Neural progenitor cell (in vitro differentiated cells): ENCODE data around the gene TNFSF10. TPM values are rescaled to one million over a fixed set of nuclear protein-coding genes. Genes with fewer than 3 reads are reported as not detected.
A peak's percentile ranks its signal among the peaks of the same experiment; 100 is the strongest.
"Not testable (repeated sequence)": the region's sequence is repeated elsewhere in the genome, so short reads cannot be mapped to it uniquely, and the experiment has no call there.

Experiments
- DNase-seq: peaks from one replicate; pipeline ENCODE4 v3.0.0-alpha.2; 2016; ENCODE audit warnings: low spot score
- H2AFZ ChIP-seq: fragments of 200-600 bp; sonication (generic); replicated peaks from 2 replicates; pipeline ENCODE4 v1.6.1; 2016; ENCODE audit warnings: antibody characterized with exemption
- H3F3A ChIP-seq: fragments of 200-600 bp; sonication (generic); 2 replicates; pipeline ENCODE4 v1.6.1; 2016; ENCODE audit warnings: antibody characterized with exemption, low read depth
- H3K27ac ChIP-seq: fragments of 200-600 bp; sonication (generic); 2 replicates; pipeline ENCODE4 v1.5.1; 2016; ENCODE audit warnings: mild to moderate bottlenecking
- H3K27me3 ChIP-seq: fragments of 200-600 bp; sonication (generic); 2 replicates; pipeline ENCODE4 v1.6.1; 2016; ENCODE audit warnings: mild to moderate bottlenecking, moderate library complexity
- H3K36me3 ChIP-seq: fragments of 200-600 bp; sonication (generic); 2 replicates; pipeline ENCODE4 v1.5.1; 2016
- H3K4me1 ChIP-seq: fragments of 200-600 bp; sonication (generic); 2 replicates; pipeline ENCODE4 v1.6.1; 2016; ENCODE audit warnings: mixed run types
- H3K4me2 ChIP-seq: fragments of 200-600 bp; sonication (generic); 2 replicates; pipeline ENCODE4 v1.6.1; 2016
- H3K4me3 ChIP-seq: fragments of 200-600 bp; sonication (generic); 2 replicates; pipeline ENCODE4 v1.5.1; 2016
- H3K79me2 ChIP-seq: fragments of 200-600 bp; sonication (generic); 2 replicates; pipeline ENCODE4 v1.6.1; 2016; ENCODE audit warnings: low read depth
- H3K9ac ChIP-seq: fragments of 200-600 bp; sonication (generic); 2 replicates; pipeline ENCODE4 v1.6.1; 2016
- H3K9me3 ChIP-seq: fragments of 200-600 bp; sonication (generic); 2 replicates; pipeline ENCODE4 v1.5.1; 2016; ENCODE audit warnings: low read depth
- H4K20me1 ChIP-seq: fragments of 200-600 bp; sonication (generic); 2 replicates; pipeline ENCODE4 v1.6.1; 2016; ENCODE audit warnings: low read depth
- H3K27ac Mint-ChIP-seq: 3 replicates; pipeline ENCODE4 v1.8.0; 2021; ENCODE audit warnings: mixed read lengths
- H3K27me3 Mint-ChIP-seq: 2 replicates; pipeline ENCODE4 v1.8.0; 2022; ENCODE audit warnings: low read depth, mild to moderate bottlenecking, inconsistent platforms, moderate library complexity, mixed read lengths; ENCODE audit not compliant: insufficient read depth
- H3K36me3 Mint-ChIP-seq: 3 replicates; pipeline ENCODE4 v1.8.0; 2021; ENCODE audit warnings: mixed read lengths
- H3K4me1 Mint-ChIP-seq: 3 replicates; pipeline ENCODE4 v1.8.0; 2021; ENCODE audit warnings: mixed read lengths
- H3K4me3 Mint-ChIP-seq: 3 replicates; pipeline ENCODE4 v1.8.0; 2021; ENCODE audit warnings: mild to moderate bottlenecking, moderate library complexity, mixed read lengths
- H3K9me3 Mint-ChIP-seq: 3 replicates; pipeline ENCODE4 v1.8.0; 2020; ENCODE audit warnings: mixed read lengths
- CTCF ChIP-seq: fragments of 200-600 bp; sonication (generic); IDR thresholded peaks from 2 replicates; pipeline ENCODE4 v1.5.1; 2017; ENCODE audit warnings: antibody characterized with exemption, mild to moderate bottlenecking
- EZH2 ChIP-seq: fragments of 200-600 bp; sonication (generic); IDR thresholded peaks from 2 replicates; pipeline ENCODE4 v1.6.1; 2017; ENCODE audit warnings: antibody characterized with exemption, mild to moderate bottlenecking, moderate library complexity
- EZH2phosphoT487 ChIP-seq: fragments of 200-600 bp; sonication (generic); IDR thresholded peaks from 2 replicates; pipeline ENCODE4 v1.6.1; 2017; ENCODE audit warnings: antibody characterized with exemption
- total RNA-seq: library from RNA; depleted of rRNA; stranded (reverse); fragments of >200 nt; gene quantifications from 2 replicates; pipeline ENCODE4 v1.2.3, GENCODE V29; 2015; ENCODE audit warnings: low replicate concordance

TNFSF10 gene
- total RNA-seq: not detected in 2 replicates

- Histone ChIP-seq H3K36me3 (no peaks in the 10 kb centered on the region), H3F3A (no peaks in the 10 kb centered on the region), H3K79me2 (no peaks in the 10 kb centered on the region), H3K9me3 (no peaks in the 10 kb centered on the region), H3K27ac (no peak within 1 kb of the TSS), H3K9ac (no peak within 1 kb of the TSS), H3K4me1 (no peaks in the 10 kb centered on the region), H2AFZ (peak within 1 kb of the TSS; percentile 75), H3K4me2 (no peak within 1 kb of the TSS), H4K20me1 (no peaks in the 10 kb centered on the region), H3K4me3 (no peak within 1 kb of the TSS), H3K27me3 (no peaks in the 10 kb centered on the region)
- Mint-ChIP-seq H3K4me3 (no peak within 1 kb of the TSS), H3K27me3 (peaks cover 5% of the 10 kb centered on the region), H3K27ac (peak within 1 kb of the TSS; percentile 19), H3K4me1 (peaks cover 11% of the 10 kb centered on the region), H3K9me3 (no peaks in the 10 kb centered on the region), H3K36me3 (no peaks in the 10 kb centered on the region)
- no peak for TF ChIP-seq EZH2phosphoT487
- no peak for TF ChIP-seq EZH2
- TF ChIP-seq CTCF: no peak
- DNase-seq: peak; percentile 12
These were observed at the start of gene TNFSF10 for GRCh38 chr3:172522871-172523818. Gene TNFSF10 (minus strand): TSS chr3:172523430. CDS start chr3:172523384, 46 bp downstream.

- H3K27ac ChIP-seq: no peak overlapping the region
- H3K4me2 ChIP-seq: no peak overlapping the region
- Mint-ChIP-seq H3K4me3 (no peak overlapping the region), H3K4me1 (no peaks in the 10 kb centered on the region), H3K27me3 (no peaks in the 10 kb centered on the region), H3K9me3 (peaks cover 19% of the 10 kb centered on the region), H3K27ac (no peak overlapping the region), H3K36me3 (no peaks in the 10 kb centered on the region)
- no peaks in the 10 kb centered on the region for H3K27me3 ChIP-seq
- DNase-seq: no peak
- no peak overlapping the region for H3K9ac ChIP-seq
- no peaks in the 10 kb centered on the region for H3K9me3 ChIP-seq
- H3F3A ChIP-seq: no peaks in the 10 kb centered on the region
- H3K4me1 ChIP-seq: no peaks in the 10 kb centered on the region
- TF ChIP-seq EZH2phosphoT487: no peak
- TF ChIP-seq CTCF: no peak
- TF ChIP-seq EZH2: no peak
- no peaks in the 10 kb centered on the region for H3K79me2 ChIP-seq
- H4K20me1 ChIP-seq: no peaks in the 10 kb centered on the region
- H3K36me3 ChIP-seq: no peaks in the 10 kb centered on the region
- no peak overlapping the region for H3K4me3 ChIP-seq
- no peak overlapping the region for H2AFZ ChIP-seq
These were observed 46.1 kb upstream of the TNFSF10 start for GRCh38 chr3:172569128-172570008.

GRCh38 chr3:172568701-172569100 lies 45.5 kb upstream of the TNFSF10 start:
- no peak overlapping the region for H3K4me3 Mint-ChIP-seq
- H3K79me2 ChIP-seq: no peaks in the 10 kb centered on the region
- H3K27ac Mint-ChIP-seq: no peak overlapping the region
- H3F3A ChIP-seq: no peaks in the 10 kb centered on the region
- TF ChIP-seq EZH2phosphoT487 (no peak), CTCF (no peak), EZH2 (no peak)
- no peaks in the 10 kb centered on the region for H3K36me3 ChIP-seq
- H3K9me3 ChIP-seq: no peaks in the 10 kb centered on the region
- no peak overlapping the region for H3K4me3 ChIP-seq
- no peaks in the 10 kb centered on the region for H3K4me1 ChIP-seq
- H3K27me3 ChIP-seq: no peaks in the 10 kb centered on the region
- H3K27ac ChIP-seq: no peak overlapping the region
- H3K36me3 Mint-ChIP-seq: no peaks in the 10 kb centered on the region
- H3K9ac ChIP-seq: no peak overlapping the region
- H2AFZ ChIP-seq: no peak overlapping the region
- peaks cover 19% of the 10 kb centered on the region for H3K9me3 Mint-ChIP-seq
- no peaks in the 10 kb centered on the region for H3K27me3 Mint-ChIP-seq
- no peaks in the 10 kb centered on the region for H4K20me1 ChIP-seq
- no peak for DNase-seq
- H3K4me2 ChIP-seq: no peak overlapping the region
- H3K4me1 Mint-ChIP-seq: no peaks in the 10 kb centered on the region

GRCh38 chr3:172566785-172567184 lies 43.6 kb upstream of the TNFSF10 start:
- not testable (repeated sequence) for H3K4me3 Mint-ChIP-seq, H3K36me3 Mint-ChIP-seq

More at GRCh38 chr3:172566785-172567184, 43.6 kb upstream of the TNFSF10 start:
- H2AFZ ChIP-seq, H3K27ac Mint-ChIP-seq, H3K4me1 Mint-ChIP-seq, H3K9ac ChIP-seq, H3K27ac ChIP-seq, H3K27me3 ChIP-seq, H3K36me3 ChIP-seq, DNase-seq, H3K4me3 ChIP-seq, H3K4me1 ChIP-seq, H3K9me3 ChIP-seq, H4K20me1 ChIP-seq, H3F3A ChIP-seq, H3K27me3 Mint-ChIP-seq, H3K4me2 ChIP-seq, H3K79me2 ChIP-seq: not testable (repeated sequence)
- H3K9me3 Mint-ChIP-seq: peaks cover 19% of the 10 kb centered on the region
